DND-41 (cell line): ENCODE results near the gene SLFNL1.

ENCODE experiments used
- ATAC-seq: fragments of 200-7000 bp; cut with Tn5 transposase; 3 replicates; pipeline ENCODE4 v1.9.1; 2021; ENCODE audit warnings: low read depth; ENCODE audit not compliant: insufficient read depth
- DNase-seq: peaks from one replicate; pipeline ENCODE4 v3.0.0-alpha.2; 2020
- H2AFZ ChIP-seq: 2 replicates; pipeline ENCODE4 v1.6.0; 2012; ENCODE audit warnings: low read depth, low read length
- H3K27ac ChIP-seq: 2 replicates; pipeline ENCODE4 v1.5.1; 2012; ENCODE audit warnings: low read length, inconsistent platforms
- H3K27me3 ChIP-seq: fragments of 200-600 bp; sonication (generic); 2 replicates; pipeline ENCODE4 v1.6.0; 2012; ENCODE audit warnings: low read length, mild to moderate bottlenecking, inconsistent platforms; ENCODE audit not compliant: insufficient read depth, poor library complexity
- H3K36me3 ChIP-seq: 2 replicates; pipeline ENCODE4 v1.5.1; 2012; ENCODE audit warnings: low read length, inconsistent platforms; ENCODE audit not compliant: insufficient read depth
- H3K4me1 ChIP-seq: 2 replicates; pipeline ENCODE4 v1.5.1; 2012; ENCODE audit warnings: mild to moderate bottlenecking, low read length; ENCODE audit not compliant: insufficient read depth
- H3K4me2 ChIP-seq: 2 replicates; pipeline ENCODE4 v1.6.0; 2012; ENCODE audit warnings: mild to moderate bottlenecking, moderate library complexity, low read length, inconsistent platforms; ENCODE audit not compliant: insufficient read depth
- H3K4me3 ChIP-seq, 2 experiments: fragments of 200-600 bp in 1 of 2; shearing (Covaris generic) in 1 of 2; 2 replicates each; pipeline ENCODE4 v1.5.1; 2012 to 2016; ENCODE audit warnings: inconsistent platforms in 2 of 2, low read length in 2 of 2, mild to moderate bottlenecking in 2 of 2, low read depth in 1 of 2, moderate library complexity in 1 of 2
- H3K79me2 ChIP-seq: 2 replicates; pipeline ENCODE4 v1.6.0; 2012; ENCODE audit warnings: low read length, inconsistent platforms; ENCODE audit not compliant: insufficient read depth
- H3K9ac ChIP-seq: 2 replicates; pipeline ENCODE4 v1.6.0; 2012; ENCODE audit warnings: low read depth, mild to moderate bottlenecking, inconsistent platforms, low read length, moderate library complexity
- H3K9me3 ChIP-seq: 2 replicates; pipeline ENCODE4 v1.5.1; 2012; ENCODE audit warnings: low read length, moderate library complexity, mild to moderate bottlenecking, inconsistent platforms; ENCODE audit not compliant: insufficient read depth, severe bottlenecking
- H4K20me1 ChIP-seq: 2 replicates; pipeline ENCODE4 v1.6.0; 2012; ENCODE audit warnings: low read length; ENCODE audit not compliant: insufficient read depth
- CTCF ChIP-seq: IDR thresholded peaks from 2 replicates; pipeline ENCODE4 v1.5.1; 2012; ENCODE audit warnings: borderline replicate concordance, low read length, moderate library complexity, mild to moderate bottlenecking; ENCODE audit not compliant: poor library complexity, severe bottlenecking; ENCODE audit errors: extremely low read depth
- EZH2 ChIP-seq: IDR thresholded peaks from 3 replicates; pipeline ENCODE4 v1.6.1; 2012; ENCODE audit warnings: borderline replicate concordance, low read depth, mild to moderate bottlenecking, moderate library complexity, low read length, inconsistent platforms; ENCODE audit not compliant: severe bottlenecking

Gene SLFNL1

GRCh38 chr1:40997096-40997495, 24.4 kb downstream of the SLFNL1 start:
- Histone ChIP-seq H3K9me3 (no peaks in the 10 kb centered on the region), H3K79me2 (peaks cover 61% of the 10 kb centered on the region), H3K36me3 (peaks cover 95% of the 10 kb centered on the region), H3K4me1 (peaks cover 6% of the 10 kb centered on the region), H3K4me3 (no peak overlapping the region), H3K4me2 (no peak overlapping the region), H4K20me1 (peaks cover 56% of the 10 kb centered on the region), H3K27me3 (no peaks in the 10 kb centered on the region), H3K27ac (no peak overlapping the region), H2AFZ (no peak overlapping the region), H3K9ac (no peak overlapping the region)
- ATAC-seq: no peak
- DNase-seq: no peak
- TF ChIP-seq CTCF: no peak

GRCh38 chr1:40989066-40989465, 32.5 kb downstream of the SLFNL1 start:
- H3K9ac ChIP-seq: no peak overlapping the region
- no peak for TF ChIP-seq EZH2
- no peak for TF ChIP-seq CTCF
- H3K4me3 ChIP-seq: no peak overlapping the region
- H3K79me2 ChIP-seq: peaks cover 79% of the 10 kb centered on the region
- DNase-seq: no peak
- no peak for ATAC-seq
- H3K27ac ChIP-seq: no peak overlapping the region
- H3K27me3 ChIP-seq: no peaks in the 10 kb centered on the region
- peaks cover 96% of the 10 kb centered on the region for H3K36me3 ChIP-seq
- peaks cover 46% of the 10 kb centered on the region; the same call in 1 of the 2 replicates for H4K20me1 ChIP-seq
- H3K4me2 ChIP-seq: no peak overlapping the region
- H3K4me1 ChIP-seq: no peaks in the 10 kb centered on the region
- H2AFZ ChIP-seq: no peak overlapping the region
- no peaks in the 10 kb centered on the region for H3K9me3 ChIP-seq

- ATAC-seq: no peak
Observed at GRCh38 chr1:40988280-40988679, 33.2 kb downstream of the SLFNL1 start.

More at GRCh38 chr1:40988280-40988679, 33.2 kb downstream of the SLFNL1 start:
- no peak overlapping the region for H3K27ac ChIP-seq
- no peak overlapping the region for H3K4me2 ChIP-seq
- peaks cover 51% of the 10 kb centered on the region; the same call in 1 of the 2 replicates for H4K20me1 ChIP-seq
- H3K9me3 ChIP-seq: no peaks in the 10 kb centered on the region
- peaks cover 81% of the 10 kb centered on the region for H3K79me2 ChIP-seq
- H2AFZ ChIP-seq: no peak overlapping the region
- H3K4me3 ChIP-seq: no peak overlapping the region
- no peak for TF ChIP-seq EZH2
- TF ChIP-seq CTCF: no peak
- no peaks in the 10 kb centered on the region for H3K27me3 ChIP-seq
- no peaks in the 10 kb centered on the region for H3K4me1 ChIP-seq
- no peak for DNase-seq
- no peak overlapping the region for H3K9ac ChIP-seq
- peaks cover 96% of the 10 kb centered on the region for H3K36me3 ChIP-seq
